Suppressor macrophage treated with lipopolysaccharide for 4 hours (primary cell): ENCODE data around the gene OPA1.
A peak's percentile ranks its signal among the peaks of the same experiment; 100 is the strongest.

ENCODE experiments used
- DNase-seq: peaks from one replicate; pipeline ENCODE4 v3.0.0-alpha.2; 2020

Gene OPA1, protein sequence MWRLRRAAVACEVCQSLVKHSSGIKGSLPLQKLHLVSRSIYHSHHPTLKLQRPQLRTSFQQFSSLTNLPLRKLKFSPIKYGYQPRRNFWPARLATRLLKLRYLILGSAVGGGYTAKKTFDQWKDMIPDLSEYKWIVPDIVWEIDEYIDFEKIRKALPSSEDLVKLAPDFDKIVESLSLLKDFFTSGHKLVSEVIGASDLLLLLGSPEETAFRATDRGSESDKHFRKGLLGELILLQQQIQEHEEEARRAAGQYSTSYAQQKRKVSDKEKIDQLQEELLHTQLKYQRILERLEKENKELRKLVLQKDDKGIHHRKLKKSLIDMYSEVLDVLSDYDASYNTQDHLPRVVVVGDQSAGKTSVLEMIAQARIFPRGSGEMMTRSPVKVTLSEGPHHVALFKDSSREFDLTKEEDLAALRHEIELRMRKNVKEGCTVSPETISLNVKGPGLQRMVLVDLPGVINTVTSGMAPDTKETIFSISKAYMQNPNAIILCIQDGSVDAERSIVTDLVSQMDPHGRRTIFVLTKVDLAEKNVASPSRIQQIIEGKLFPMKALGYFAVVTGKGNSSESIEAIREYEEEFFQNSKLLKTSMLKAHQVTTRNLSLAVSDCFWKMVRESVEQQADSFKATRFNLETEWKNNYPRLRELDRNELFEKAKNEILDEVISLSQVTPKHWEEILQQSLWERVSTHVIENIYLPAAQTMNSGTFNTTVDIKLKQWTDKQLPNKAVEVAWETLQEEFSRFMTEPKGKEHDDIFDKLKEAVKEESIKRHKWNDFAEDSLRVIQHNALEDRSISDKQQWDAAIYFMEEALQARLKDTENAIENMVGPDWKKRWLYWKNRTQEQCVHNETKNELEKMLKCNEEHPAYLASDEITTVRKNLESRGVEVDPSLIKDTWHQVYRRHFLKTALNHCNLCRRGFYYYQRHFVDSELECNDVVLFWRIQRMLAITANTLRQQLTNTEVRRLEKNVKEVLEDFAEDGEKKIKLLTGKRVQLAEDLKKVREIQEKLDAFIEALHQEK

DNA sequence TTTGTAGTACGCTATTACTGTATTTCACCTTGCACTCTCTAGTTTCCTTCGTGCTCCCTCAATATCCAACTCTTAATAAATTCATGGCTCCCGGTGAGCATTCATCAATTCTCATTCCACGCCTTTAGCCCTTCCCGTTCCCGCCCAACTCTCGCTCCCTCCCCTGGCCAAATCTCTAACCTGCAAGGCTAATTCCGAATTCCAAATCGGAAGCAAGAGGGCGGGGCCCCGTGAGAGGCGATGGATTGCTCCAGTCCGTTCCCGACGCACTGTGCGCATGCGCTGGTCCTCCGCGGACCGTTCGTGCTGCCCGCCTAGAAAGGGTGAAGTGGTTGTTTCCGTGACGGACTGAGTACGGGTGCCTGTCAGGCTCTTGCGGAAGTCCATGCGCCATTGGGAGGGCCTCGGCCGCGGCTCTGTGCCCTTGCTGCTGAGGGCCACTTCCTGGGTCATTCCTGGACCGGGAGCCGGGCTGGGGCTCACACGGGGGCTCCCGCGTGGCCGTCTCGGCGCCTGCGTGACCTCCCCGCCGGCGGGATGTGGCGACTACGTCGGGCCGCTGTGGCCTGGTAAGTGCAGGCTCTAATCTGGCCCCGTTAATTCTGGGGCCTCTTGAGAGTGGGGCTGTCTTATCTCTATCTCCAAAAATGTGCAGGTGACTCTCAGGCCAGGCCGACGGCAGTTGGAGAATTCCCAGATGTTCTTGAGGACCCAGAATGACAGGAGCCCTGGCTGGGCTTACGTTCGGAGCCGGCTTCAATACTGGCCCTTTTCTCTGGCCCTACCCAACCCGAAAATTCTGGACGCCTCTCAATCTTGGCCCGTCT lies at the start of gene OPA1:
Gene OPA1, plus strand, starts transcription at position 368 of the 827 bp plus-strand sequence. Its CDS starts 170 bp downstream, at position 538.
- DNase-seq, result peak; percentile 99

DNA sequence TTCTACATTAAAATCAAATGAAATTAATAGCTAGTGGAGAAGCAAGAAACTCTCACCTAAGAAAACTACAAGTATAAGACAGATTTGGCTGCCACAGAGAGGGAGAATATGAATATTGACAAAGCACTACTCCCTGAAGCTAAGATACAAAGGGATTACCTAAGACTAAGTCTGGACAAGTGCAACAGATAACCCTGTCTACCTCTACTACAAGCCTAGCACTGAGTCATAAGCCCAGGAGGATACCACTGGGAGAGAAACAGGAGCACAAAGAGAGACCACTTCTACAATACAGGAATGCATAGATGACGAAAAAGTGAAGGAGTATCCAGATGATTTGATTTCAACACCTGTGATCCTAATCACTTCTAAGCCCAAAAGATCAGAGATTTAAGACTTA lies 48.7 kb upstream of the OPA1 start:
- DNase-seq, result no peak

- no peak for DNase-seq
Measured at GRCh38 chr3:193545304-193545703, 47.7 kb upstream of the OPA1 start.

DNA sequence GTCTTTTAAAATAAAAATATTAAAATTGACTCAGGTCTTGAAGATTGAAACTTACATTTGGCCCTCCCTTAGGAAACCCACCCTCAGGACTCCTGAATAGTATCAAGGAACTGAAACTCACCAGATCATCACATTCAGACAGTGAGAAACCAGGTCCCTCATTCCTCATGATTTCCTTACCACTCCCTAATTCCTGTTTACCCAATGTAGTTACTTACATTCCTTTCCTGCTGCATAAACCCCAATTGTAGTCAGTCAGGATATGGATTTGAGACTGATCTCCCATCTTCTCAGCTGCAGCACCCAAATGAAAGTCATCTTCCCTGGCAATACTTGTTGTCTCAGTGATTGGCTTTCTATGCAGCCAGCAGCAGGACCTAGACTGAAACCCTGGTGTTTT lies 46.9 kb upstream of the OPA1 start:
- DNase-seq, result no peak

- no peak for DNase-seq
Measured at GRCh38 chr3:193548406-193548805, 44.6 kb upstream of the OPA1 start.

DNA sequence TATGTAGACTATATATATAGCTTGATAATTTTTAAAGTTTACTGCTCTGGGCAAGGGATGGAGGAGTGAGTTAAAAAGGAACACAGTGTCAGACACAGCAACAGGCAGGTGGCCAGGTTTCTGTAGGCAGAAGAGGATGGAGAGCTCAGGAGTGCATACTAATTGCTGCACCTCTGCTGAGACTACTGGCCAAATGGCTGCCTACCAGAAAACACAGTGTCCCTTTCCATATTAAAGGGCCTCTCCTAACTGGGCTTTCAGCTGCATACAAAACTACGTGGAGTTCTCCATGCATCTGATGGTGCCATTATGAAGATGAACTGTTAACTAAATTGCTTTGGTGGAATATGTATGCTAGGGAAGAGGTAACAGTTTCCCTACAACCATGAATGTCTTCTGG lies 40.1 kb upstream of the OPA1 start:
- DNase-seq, result no peak

DNA sequence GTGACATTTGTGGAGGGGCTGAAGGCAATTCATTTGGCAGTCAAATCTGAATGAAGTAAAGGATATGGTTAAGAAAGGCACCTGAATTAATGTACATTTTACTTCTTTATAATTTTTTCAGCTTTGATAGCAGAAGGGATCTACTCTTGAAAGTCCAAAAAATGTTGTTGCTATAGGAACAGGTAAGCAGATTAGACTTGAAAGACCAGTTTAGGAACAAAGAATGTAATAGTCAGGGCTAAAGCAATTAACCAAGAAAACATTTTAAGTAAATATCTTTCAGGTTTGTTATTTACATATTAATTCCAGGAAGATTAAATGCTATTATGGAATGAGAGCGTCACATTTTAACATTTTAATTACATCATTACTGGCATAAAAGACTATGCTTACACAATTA lies 39.4 kb upstream of the OPA1 start:
- DNase-seq, result no peak

- DNase-seq, result no peak
Measured at GRCh38 chr3:193554811-193555210, 38.2 kb upstream of the OPA1 start, which contains the start of gene ATP13A4. ATP13A4 (minus strand) TSS chr3:193554895; CDS start chr3:193554799, 96 bp downstream.

DNA sequence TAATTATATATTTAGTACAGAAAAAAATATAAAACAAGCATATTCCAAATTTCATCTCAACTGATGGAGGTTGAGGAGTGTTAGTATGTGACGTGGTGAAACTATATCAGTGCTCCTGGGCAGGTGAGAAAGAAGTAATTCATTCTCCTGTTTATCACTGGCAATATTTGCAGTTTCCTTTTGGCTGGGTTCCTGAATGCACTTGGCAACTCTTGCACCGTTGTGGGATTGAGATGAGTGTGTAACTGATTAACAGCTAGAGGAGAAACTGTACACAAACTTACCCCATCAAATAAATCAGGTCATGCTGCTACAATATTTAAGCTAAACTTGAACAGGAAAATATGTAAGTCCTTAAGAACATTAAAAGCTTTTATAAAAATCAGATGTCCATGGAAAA lies 36.2 kb upstream of the OPA1 start:
- DNase-seq, result no peak

GRCh38 chr3:193559100-193559499 lies 33.9 kb upstream of the OPA1 start:
- DNase-seq, result peak; percentile 39

DNA sequence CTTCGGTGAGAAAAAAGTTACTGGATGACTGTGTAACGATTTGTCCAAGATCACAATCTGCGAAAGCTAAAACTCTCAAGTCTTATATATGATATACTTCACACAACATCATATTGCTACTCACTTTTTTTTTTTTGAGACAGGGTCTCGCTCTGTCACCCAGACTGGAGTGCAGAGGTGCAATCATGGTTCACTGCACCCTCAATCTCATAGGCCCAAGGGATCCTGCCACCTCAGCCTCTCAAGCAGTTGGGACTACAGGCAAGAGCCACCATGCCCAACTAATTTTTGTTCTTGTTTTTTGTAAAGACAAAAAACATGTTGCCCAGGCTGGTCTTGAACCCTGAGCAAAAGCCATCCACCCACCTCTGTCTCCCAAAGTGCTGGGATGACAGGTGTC lies 32.9 kb upstream of the OPA1 start:
- DNase-seq, result no peak

DNA sequence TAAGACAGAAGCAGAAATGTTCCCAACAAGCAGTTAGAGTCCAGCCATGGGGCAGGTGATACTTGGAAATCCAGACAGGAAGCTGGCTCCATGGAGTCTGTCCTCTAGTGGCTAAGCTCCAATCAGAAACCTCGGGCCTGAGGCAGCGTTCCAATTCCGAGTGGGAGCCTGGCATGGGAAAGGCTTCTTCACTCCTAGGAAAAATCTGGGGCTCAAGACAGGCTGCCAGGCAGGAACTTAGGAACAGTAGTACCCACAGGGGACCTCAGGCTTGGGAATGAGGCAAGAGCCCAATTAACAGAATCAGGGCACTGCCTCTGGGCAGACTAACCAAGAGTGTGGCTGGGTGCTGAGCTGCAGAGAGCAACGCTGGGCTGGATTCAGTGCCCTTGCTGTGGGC lies 32.1 kb upstream of the OPA1 start:
- no peak for DNase-seq

DNA sequence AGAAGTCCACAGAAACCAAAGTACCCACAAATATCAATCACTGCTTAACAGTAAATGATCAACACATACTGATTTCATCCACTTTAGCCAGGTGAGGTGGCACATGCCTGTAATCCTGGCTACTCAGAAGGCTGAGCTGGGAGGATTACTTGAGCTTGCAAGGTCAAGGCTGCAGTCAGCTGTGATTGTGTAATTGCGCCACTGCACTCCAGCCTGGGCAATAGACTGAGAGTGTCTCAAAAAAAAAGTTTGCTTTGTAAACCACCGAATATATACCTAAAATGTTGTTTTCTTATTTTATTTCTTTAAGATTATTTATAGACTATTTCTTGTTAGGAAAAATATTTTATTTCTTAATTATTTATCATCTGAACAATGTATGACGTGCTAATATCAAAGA lies 29.6 kb upstream of the OPA1 start:
- no peak for DNase-seq

GRCh38 chr3:193564012-193564411 lies 29.0 kb upstream of the OPA1 start:
- no peak for DNase-seq

DNA sequence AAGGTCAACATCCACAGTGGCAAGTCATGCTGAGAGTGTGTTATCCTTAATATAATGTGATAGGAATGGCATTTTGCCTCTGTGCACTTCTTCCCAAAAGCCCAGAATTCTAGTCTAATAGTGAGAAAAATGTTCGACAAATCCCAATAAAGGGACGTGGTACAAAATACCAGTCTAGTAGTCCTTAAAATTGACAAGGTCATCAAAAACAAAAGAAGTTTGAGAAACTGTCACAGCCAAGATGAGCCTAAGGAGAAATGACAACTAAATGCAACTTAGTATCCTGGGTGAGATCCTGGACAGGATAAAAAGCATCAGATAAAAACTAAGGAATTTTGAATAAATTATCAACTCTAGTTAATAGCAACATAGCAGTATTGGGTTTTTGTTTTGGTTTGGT lies 23.9 kb upstream of the OPA1 start:
- no peak for DNase-seq

GRCh38 chr3:193572426-193572908 lies 20.5 kb upstream of the OPA1 start:
- peak; percentile 67 for DNase-seq

DNA sequence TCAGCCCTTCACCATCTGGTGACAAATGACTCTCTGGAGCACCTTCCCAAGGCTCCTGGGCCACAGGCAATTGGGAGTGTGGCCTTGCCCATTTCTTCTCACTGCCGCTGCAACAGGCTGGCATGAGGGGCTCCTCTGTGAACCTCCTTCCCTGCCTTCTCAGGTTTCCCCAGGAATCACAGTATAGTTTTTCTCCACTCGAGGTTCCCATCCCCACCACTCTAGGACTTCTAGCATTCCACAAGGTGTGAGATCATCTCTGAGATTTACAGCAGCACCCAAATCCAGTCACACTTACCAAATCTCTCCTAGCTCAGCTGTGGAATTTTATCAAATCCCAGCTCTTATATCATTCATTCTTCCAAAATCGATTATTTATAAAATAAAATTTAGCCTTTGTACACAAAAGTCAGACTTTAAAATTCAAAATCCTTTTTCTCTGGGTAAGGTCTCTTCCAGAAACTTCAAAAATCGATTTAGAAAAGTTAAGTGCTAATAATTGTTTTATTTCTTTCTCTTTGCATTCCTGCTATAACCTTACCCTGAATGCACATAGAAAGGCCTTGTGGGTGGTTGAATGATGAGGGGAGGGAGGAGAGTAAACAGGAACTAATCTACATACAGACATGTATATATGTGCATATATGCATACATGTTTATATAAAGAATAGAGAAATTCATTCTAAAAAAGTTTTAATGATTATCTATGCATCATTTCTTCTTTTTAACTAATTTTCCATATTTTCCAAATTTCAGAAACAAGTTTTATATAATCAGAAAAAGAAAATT lies 19.4 kb upstream of the OPA1 start:
- no peak for DNase-seq

DNA sequence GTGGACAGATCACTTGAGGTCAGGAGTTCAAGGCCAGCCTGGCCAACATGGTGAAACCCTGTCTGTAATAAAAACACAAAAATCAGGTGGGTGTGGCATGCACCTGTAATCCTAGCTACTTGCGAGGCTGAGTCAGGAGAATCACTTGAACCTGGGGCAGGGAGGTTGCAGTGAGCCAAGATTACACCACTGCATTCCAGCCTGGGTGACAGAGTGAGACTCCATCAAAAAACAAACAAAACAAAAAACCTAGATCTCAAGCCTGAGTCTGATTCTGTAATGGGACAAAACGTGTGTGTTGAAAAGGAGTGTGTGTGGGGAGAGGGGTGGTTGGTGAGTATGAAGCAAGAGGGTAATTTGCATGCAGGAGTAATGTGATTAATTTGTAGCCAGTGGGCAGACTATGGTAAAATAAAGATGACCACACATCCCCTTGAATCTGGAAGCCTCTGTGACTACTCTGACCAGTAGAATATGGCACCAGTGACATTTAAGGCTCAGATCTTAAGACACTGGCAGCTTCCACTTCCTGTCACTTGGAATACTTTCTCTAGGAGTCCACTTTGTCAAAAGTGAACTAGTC lies 18.4 kb upstream of the OPA1 start:
- DNase-seq, result no peak

DNA sequence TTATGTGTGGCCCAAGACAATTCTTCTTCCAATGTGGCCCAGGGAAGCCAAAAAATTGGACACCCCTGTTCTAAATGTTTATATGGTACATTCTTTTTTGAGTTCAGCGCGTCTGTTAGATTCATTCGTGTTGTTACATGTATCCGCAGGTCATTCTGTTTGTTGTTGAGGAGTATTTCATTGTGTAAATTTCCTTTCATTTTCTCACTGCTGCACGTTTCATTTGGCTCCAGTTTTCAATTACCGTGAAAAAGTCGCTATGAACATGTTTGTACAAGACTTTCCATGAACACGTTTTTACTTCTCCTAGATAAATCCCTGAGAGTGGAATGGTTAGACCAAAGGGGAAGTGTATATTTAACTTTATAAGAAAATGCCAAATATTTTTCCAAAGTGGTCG lies 7.5 kb upstream of the OPA1 start:
- DNase-seq, result no peak

- DNase-seq, result no peak
Measured at GRCh38 chr3:193586526-193586925, 6.5 kb upstream of the OPA1 start.

GRCh38 chr3:193589129-193589528 lies 3.9 kb upstream of the OPA1 start:
- no peak for DNase-seq
